Psoas muscle (tissue), 8 donors: ENCODE data around the gene TMOD1. TPM values are rescaled to one million over a fixed set of nuclear protein-coding genes. Genes with fewer than 3 reads are reported as not detected.
"Not testable (repeated sequence)": the region's sequence is repeated elsewhere in the genome, so short reads cannot be mapped to it uniquely, and the experiment has no call there.

Source experiments
- ATAC-seq, 4 donors: fragments of 200-7000 bp; cut with Tn5 transposase; one replicate each; pipeline ENCODE4 v1.9.1; 2020; ENCODE audit warnings: moderate library complexity in 3 of 4, mild to moderate bottlenecking in 2 of 4
- DNase-seq, 2 donors: peaks; one replicate each; pipeline ENCODE4 v3.0.0-alpha.2; 2020
- H3K27ac ChIP-seq: fragments of 200-600 bp; one replicate; pipeline ENCODE4 v1.8.0; 2022
- H3K27me3 ChIP-seq, 3 donors: fragments of 200-600 bp in 1 of 3; one replicate each; pipeline versions ENCODE4 v1.6.1 to v1.8.0; 2013 to 2022; ENCODE audit warnings: low read length in 2 of 3, mild to moderate bottlenecking in 2 of 3, moderate library complexity in 1 of 3; ENCODE audit not compliant: insufficient read depth in 3 of 3
- H3K36me3 ChIP-seq, 2 donors: fragments of 200-600 bp in 1 of 2; one replicate each; pipeline versions ENCODE4 v1.6.1 to v1.8.0; 2013 to 2022; ENCODE audit warnings: low read depth in 1 of 2, mild to moderate bottlenecking in 1 of 2, moderate library complexity in 1 of 2; ENCODE audit not compliant: insufficient read depth in 1 of 2
- H3K4me1 ChIP-seq: fragments of 200-600 bp; one replicate; pipeline ENCODE4 v1.8.0; 2022
- H3K4me3 ChIP-seq: fragments of 200-600 bp; one replicate; pipeline ENCODE4 v1.8.0; 2022; ENCODE audit warnings: mild to moderate bottlenecking
- H3K9me3 ChIP-seq: fragments of 200-600 bp; one replicate; pipeline ENCODE4 v1.8.0; 2022
- WGBS, 3 donors: extraction: QIAGEN DNeasy Blood & Tissue Kit; methylation state at CpG; one replicate each; pipeline versions ENCODE4 v1.1.6 to v1.1.7; 2013; 5-methylcytosine and 5-hydroxymethylcytosine counted together
- intact Hi-C, 2 donors: fragments of 100-400 bp; cut with DNase I; formaldehyde crosslinking; loops; one replicate each; pipeline versions ENCODE4 v1.11.0 to v1.14.2; 2022
- polyA plus RNA-seq, 3 donors: library from polyadenylated mRNA; stranded (reverse); fragments of 200-250 nt; gene quantifications; one replicate each; pipeline ENCODE4 v1.2.3, GENCODE V29; 2013
- total RNA-seq, 4 donors: library from RNA; stranded (reverse); fragmentation: NEBNext Ultra II Directional in 2 of 4; extraction: Animal tissue kit (Norgen Biotek cat#: 25700) in 2 of 4; gene quantifications; one replicate each; pipeline versions ENCODE4 v1.2.1 to v1.2.4, GENCODE V29; 2021 to 2023
- TF ChIP-seq, protein P1 (sequence below): fragments of 200-600 bp; IDR thresholded peaks from one replicate; pipeline ENCODE4 v1.8.0; 2022; ENCODE audit warnings: antibody characterized with exemption
- donor health status: healthy with polysubstance abuse.
- donor health status: DM: no; HTN: no; CAD: no; lungs with moderate emphysema.
- donor health status: Bipolar disorder and iron deficiency.
- donor health status: healthy.
- donor health status: DM: yes; HTN: yes; CAD: no.
- donor health status: DM: no; HTN: no; CAD: no.
- donor health status: DM: no; HTN: no; CAD: no.
- donor health status: DM: yes; HTN: yes; CAD: no.

Gene TMOD1
- total and polyA plus RNA-seq, 7 donors: 65.4 to 286 (median 156) TPM

DNA sequence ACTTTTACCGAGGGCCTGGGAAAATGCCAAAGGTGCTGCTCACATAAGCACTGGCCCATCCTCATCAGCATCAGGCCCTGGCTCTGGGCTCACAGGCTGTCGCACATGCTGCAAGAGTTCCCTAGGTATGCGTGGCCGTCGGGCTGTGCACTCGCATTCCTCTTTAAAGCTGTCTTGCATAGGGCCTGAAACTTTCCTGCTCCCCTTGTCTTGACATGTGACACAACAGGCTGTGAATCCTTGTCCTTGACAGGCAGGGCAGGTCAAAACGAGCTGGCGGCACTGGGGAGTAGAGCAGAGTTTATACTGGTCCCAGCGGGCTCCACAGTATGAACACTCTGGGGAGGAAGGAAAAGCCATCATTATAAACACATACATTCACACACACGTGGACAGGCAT is 101.0 kb downstream of the TMOD1 start:
- 24 to 58% (median 28%) methylated on average over 10 of the region's 10 CpGs for WGBS, 3 donors
- Histone ChIP-seq H3K9me3 (no peaks in the 10 kb centered on the region), H3K4me1 (peaks cover 60% of the 10 kb centered on the region), H3K36me3 (peaks cover 17 to 83% of the 10 kb centered on the region in 2 donors), H3K4me3 (no peak overlapping the region), H3K27ac (peak overlapping the region; percentile 89), H3K27me3 (no peaks in the 10 kb centered on the region)
- peak; percentile 20 to 41 (median 34) for ATAC-seq
- DNase-seq: no peak
- TF ChIP-seq, protein P1, sequence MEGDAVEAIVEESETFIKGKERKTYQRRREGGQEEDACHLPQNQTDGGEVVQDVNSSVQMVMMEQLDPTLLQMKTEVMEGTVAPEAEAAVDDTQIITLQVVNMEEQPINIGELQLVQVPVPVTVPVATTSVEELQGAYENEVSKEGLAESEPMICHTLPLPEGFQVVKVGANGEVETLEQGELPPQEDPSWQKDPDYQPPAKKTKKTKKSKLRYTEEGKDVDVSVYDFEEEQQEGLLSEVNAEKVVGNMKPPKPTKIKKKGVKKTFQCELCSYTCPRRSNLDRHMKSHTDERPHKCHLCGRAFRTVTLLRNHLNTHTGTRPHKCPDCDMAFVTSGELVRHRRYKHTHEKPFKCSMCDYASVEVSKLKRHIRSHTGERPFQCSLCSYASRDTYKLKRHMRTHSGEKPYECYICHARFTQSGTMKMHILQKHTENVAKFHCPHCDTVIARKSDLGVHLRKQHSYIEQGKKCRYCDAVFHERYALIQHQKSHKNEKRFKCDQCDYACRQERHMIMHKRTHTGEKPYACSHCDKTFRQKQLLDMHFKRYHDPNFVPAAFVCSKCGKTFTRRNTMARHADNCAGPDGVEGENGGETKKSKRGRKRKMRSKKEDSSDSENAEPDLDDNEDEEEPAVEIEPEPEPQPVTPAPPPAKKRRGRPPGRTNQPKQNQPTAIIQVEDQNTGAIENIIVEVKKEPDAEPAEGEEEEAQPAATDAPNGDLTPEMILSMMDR: no peak
- intact Hi-C loops: loop anchor here in 1 of 2 donors (5.0 kb wide), 2 partner anchors 35 to 135 kb away; no protein-coding TSS in a partner anchor

DNA sequence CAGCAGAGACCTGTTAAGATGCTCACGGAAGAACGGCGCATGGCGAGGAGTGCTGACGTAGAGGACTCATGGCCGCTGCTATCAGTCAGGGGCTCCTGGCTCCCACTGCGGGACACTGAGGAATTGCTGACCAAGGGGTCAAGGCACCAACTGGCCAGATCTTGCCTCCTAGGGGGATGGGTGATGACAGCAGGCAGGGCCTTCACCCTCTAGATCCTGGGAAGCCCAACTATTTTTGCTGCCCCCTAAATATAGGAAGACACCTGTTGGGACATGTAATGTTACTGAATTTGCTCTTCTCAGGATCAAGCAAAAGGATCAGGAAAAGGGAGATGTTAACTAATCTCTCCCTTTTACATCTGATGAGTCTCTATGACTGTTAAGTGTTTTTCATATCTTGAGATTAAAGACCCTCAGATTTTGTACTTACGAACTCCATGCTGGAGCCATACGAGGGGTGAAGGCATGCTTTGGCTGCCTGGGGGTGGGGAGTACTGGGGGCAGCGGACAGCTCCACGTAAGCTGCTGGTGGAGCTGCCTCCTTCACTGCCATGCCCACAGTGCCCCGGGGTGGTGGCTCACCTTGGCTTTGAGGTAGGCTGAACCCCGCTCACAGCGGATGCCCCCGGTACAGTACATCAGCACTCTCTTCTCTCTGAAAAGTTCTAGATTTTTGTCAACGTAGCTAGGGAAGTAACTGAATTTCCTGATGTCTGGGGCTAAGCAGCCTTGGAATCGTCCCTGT is 103.6 kb downstream of the TMOD1 start:
- peaks cover 19 to 74% of the 10 kb centered on the region in 2 donors for H3K36me3 ChIP-seq
- H3K27me3 ChIP-seq: no peaks in the 10 kb centered on the region
- WGBS, 3 donors: 64 to 78% (median 67%) methylated on average over 17 of the region's 17 CpGs
- peak in 3 of 4 donors; percentile 18 to 41 (median 32) for ATAC-seq
- H3K4me3 ChIP-seq: no peak overlapping the region
- TF ChIP-seq, protein P1: no peak
- peaks cover 49% of the 10 kb centered on the region for H3K4me1 ChIP-seq
- DNase-seq: no peak
- no peaks in the 10 kb centered on the region for H3K9me3 ChIP-seq
- intact Hi-C loops: loop anchor here in 1 of 2 donors (5.0 kb wide), 2 partner anchors 38 to 138 kb away; no protein-coding TSS in a partner anchor
- H3K27ac ChIP-seq: peak overlapping the region; percentile 59

DNA sequence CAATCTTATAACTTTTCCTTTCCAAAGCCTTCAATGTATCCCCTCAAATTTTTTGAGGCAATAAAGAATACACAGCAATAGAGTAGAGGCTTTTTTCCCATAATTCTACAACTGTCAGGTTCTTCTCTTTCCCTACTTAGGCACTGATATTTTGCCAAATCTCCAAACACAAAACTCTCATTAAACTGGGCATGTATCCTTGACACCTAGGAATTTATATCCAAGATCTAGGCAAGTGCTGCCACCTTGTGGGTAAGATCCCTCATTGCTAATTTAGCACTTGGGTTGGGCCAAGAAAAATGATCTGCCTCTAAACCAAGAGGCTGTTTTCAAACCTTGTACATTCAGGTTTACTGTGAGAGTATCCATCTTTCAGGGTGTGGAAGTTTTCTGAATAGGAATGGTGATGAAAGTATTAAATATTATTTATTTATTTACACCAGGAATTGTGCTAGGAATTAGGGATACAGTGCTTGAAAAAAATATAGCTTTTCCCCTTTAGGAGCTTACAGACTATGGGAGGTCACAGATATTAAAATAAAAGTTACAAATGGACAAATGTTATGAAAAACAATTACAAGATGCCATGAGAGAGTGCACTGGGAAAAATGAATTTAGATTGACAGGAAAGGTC is 114.1 kb downstream of the TMOD1 start:
- intact Hi-C loops: loop anchor here (1.0 to 10.0 kb wide), 3 partner anchors 147 to 211 kb away; partner anchors contain the start of gene TDRD7 (in 1 of the 2)
- TF ChIP-seq, protein P1: peak; percentile 91
- Histone ChIP-seq H3K27ac (peak overlapping the region; percentile 18), H3K27me3 (no peaks in the 10 kb centered on the region), H3K4me3 (no peak overlapping the region), H3K4me1 (peaks cover 14% of the 10 kb centered on the region), H3K9me3 (no peaks in the 10 kb centered on the region), H3K36me3 (peaks cover 6 to 94% of the 10 kb centered on the region in 2 donors)
- DNase-seq (no peak), ATAC-seq (peak; percentile 67 to 90 (median 78))

DNA sequence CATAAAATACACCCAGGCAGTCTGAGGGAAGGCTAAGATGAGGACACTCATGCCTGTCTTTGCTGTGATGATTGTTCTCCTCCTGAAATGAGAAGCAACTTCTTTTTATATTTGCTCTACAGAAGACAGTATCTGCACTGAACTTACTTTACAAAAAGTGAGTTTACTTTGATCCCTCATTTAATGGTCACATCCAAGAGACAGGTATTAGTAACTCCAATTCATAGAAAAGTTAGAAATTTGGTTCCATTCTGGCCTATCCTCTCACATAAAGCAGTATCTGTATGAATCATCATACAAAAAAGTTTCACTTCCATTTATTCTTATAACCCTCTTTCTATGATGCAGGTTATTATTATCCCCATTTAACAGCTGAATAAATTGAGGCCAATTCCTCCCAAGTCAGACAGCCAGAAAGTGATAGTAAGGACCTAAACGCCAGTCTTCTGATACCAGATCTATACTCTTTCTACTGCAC is 116.5 kb downstream of the TMOD1 start:
- ATAC-seq (no peak), DNase-seq (no peak)
- H3K27ac ChIP-seq: no peak overlapping the region
- no peak overlapping the region for H3K4me3 ChIP-seq
- TF ChIP-seq, protein P1: no peak
- peaks cover 9 to 94% of the 10 kb centered on the region in 2 donors for H3K36me3 ChIP-seq
- intact Hi-C loops: loop anchor here (5.0 to 10.0 kb wide), 2 partner anchors 206 to 213 kb away; partner anchors contain the start of gene TDRD7 (in 1 of the 2)
- no peaks in the 10 kb centered on the region for H3K9me3 ChIP-seq
- H3K27me3 ChIP-seq: no peaks in the 10 kb centered on the region
- WGBS, 3 donors: 91 to 97% (median 96%) methylated on average over 1 of the region's 1 CpG
- H3K4me1 ChIP-seq: peaks cover 14% of the 10 kb centered on the region

DNA sequence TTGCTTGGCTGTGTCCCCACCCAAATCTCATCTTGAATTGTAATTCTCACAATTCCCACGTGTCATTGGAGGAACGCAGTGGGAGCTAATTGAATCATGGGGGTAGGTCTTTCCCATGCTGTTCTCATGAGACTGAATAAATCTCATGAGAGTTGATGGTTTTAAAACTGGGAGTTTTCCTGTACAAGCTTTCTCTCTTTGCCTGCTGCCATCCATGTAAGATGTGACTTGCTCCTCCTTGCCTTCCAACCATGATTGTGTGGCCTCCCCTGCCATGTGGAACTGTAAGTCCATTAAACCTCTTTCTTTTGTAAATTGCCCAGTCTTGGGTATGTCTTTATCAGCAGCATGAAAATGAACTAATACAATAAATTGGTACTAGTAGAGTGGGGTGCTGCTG is 118.6 kb downstream of the TMOD1 start:
- DNase-seq, ATAC-seq, H3K4me3 ChIP-seq, H3K27me3 ChIP-seq, H3K4me1 ChIP-seq, intact Hi-C loops, H3K27ac ChIP-seq, H3K9me3 ChIP-seq: not testable (repeated sequence)
- H3K36me3 ChIP-seq: peaks cover 9 to 95% of the 10 kb centered on the region in 2 donors
- WGBS, 3 donors: 89 to 96% (median 91%) methylated on average over 2 of the region's 2 CpGs

DNA sequence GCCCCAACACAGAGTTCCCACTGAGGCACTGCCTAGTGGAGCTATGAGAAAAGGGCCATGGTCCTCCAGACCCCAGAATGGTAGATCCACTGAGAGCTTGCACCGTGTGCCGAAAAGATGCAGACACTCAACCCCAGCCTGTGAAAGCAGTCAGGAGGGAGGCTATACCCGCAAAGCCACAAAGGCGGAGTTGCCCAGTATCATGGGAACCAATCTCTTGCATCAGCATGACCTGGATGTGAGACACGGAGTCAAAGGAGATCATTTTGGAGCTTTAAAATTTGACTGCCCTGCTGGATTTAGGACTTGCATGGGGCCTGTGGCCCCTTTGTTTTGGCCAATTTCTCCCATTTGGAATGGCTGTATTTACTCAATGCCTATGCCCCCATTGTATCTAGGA is 121.0 kb downstream of the TMOD1 start:
- H3K4me3 ChIP-seq, ATAC-seq, intact Hi-C loops, H3K27ac ChIP-seq, H3K9me3 ChIP-seq, H3K27me3 ChIP-seq, DNase-seq: not testable (repeated sequence)
- Histone ChIP-seq H3K36me3 (peaks cover 12 to 99% of the 10 kb centered on the region in 2 donors), H3K4me1 (peaks cover 16% of the 10 kb centered on the region)
- WGBS, 3 donors: 95 to 97% (median 96%) methylated on average over 5 of the region's 5 CpGs
